Spleen (tissue), 11 donors: ENCODE measurements around the gene NKX1-1. TPM values are rescaled to one million over a fixed set of nuclear protein-coding genes. Genes with fewer than 3 reads are reported as not detected.

Experiments used
- DNase-seq: peaks from one replicate; pipeline ENCODE4 v3.0.0-alpha.2; 2020
- H3K27ac ChIP-seq, 8 donors: fragments of 200-600 bp; sonication (generic) in 7 of 8; 1 replicate in 4 of 8; 2 replicates in 4 of 8; pipeline versions ENCODE4 v1.5.0 to v1.8.0; 2016 to 2021; ENCODE audit warnings: inconsistent platforms in 4 of 8, mild to moderate bottlenecking in 4 of 8, moderate library complexity in 1 of 8
- H3K27me3 ChIP-seq, 7 donors: fragments of 200-600 bp; sonication (generic) in 6 of 7; replicated peaks in 1 of 7; 1 replicate in 4 of 7; 2 replicates in 3 of 7; pipeline versions ENCODE4 v1.5.0 to v1.8.0; 2016 to 2021; ENCODE audit warnings: inconsistent platforms in 3 of 7, mild to moderate bottlenecking in 1 of 7
- H3K36me3 ChIP-seq, 6 donors: fragments of 200-600 bp; sonication (generic) in 5 of 6; 1 replicate in 4 of 6; 2 replicates in 2 of 6; pipeline versions ENCODE4 v1.5.0 to v1.8.0; 2016 to 2021; ENCODE audit warnings: inconsistent platforms in 2 of 6
- H3K4me1 ChIP-seq, 6 donors: fragments of 200-600 bp; sonication (generic) in 5 of 6; 1 replicate in 3 of 6; 2 replicates in 3 of 6; pipeline versions ENCODE4 v1.5.0 to v1.8.0; 2016 to 2021; ENCODE audit warnings: inconsistent platforms in 3 of 6
- H3K4me3 ChIP-seq, 8 donors: fragments of 200-600 bp; sonication (generic) in 7 of 8; 1 replicate in 4 of 8; 2 replicates in 4 of 8; pipeline versions ENCODE4 v1.5.0 to v1.8.0; 2016 to 2021; ENCODE audit warnings: inconsistent platforms in 4 of 8, mild to moderate bottlenecking in 4 of 8, moderate library complexity in 2 of 8
- H3K9me3 ChIP-seq, 8 donors: fragments of 200-600 bp; sonication (generic) in 7 of 8; 1 replicate in 4 of 8; 2 replicates in 4 of 8; pipeline versions ENCODE4 v1.5.0 to v1.8.0; 2016 to 2021; ENCODE audit warnings: inconsistent platforms in 4 of 8
- CTCF ChIP-seq, 11 experiments: fragments of 200-600 bp in 7 of 11; fragments of 450-650 bp in 4 of 11; sonication (generic) in 4 of 11; IDR thresholded peaks in 8 of 11; conservative IDR thresholded peaks in 3 of 11; 1 replicate in 7 of 11; 2 replicates in 4 of 11; pipeline versions ENCODE4 v1.4.0 to v1.8.0; 2016 to 2021; ENCODE audit warnings: antibody characterized with exemption in 11 of 11, inconsistent platforms in 4 of 11, mild to moderate bottlenecking in 1 of 11
- POLR2A ChIP-seq, 3 donors: fragments of 450-650 bp; IDR thresholded peaks; one replicate each; pipeline ENCODE4 v1.5.1; 2017; ENCODE audit warnings: antibody characterized with exemption in 3 of 3, mild to moderate bottlenecking in 1 of 3
- POLR2AphosphoS5 ChIP-seq, 3 donors: sonication (generic); formaldehyde crosslinking; IDR thresholded peaks; one replicate each; pipeline ENCODE4 v1.5.1; 2017; ENCODE audit warnings: antibody characterized with exemption in 3 of 3
- WGBS, 5 donors: extraction: QIAGEN DNeasy Blood & Tissue Kit in 3 of 5; methylation state at CpG; one replicate each; pipeline versions ENCODE4 v1.1.5 to v1.1.7; 2013 to 2018; 5-methylcytosine and 5-hydroxymethylcytosine counted together
- intact Hi-C: fragments of 100-400 bp; cut with DNase I; formaldehyde crosslinking; loops from one replicate; pipeline ENCODE4 v1.15.0; 2023; ENCODE audit warnings: low total_unique reads
- polyA plus RNA-seq, 3 donors: library from polyadenylated mRNA; stranded (reverse); fragments of 200-250 nt; gene quantifications; one replicate each; pipeline ENCODE4 v1.2.1, GENCODE V29; 2013
- total RNA-seq, 7 donors: library from RNA; depleted of rRNA in 3 of 7; stranded (reverse); fragments of >200 nt in 3 of 7; fragmentation: NEBNext Ultra II Directional in 4 of 7; extraction: Animal tissue kit (Norgen Biotek cat#: 25700) in 4 of 7; gene quantifications; one replicate each; pipeline versions ENCODE4 v1.1.0 to v1.2.1, GENCODE V29; 2016 to 2021
- donor health status: healthy with polysubstance abuse.
- donor health status: DM: no; HTN: no; CAD: no; lungs with moderate emphysema.
- donor health status: DM: no; HTN: no; CAD: no.
- donor health status: Bipolar disorder and iron deficiency.
- donor health status: healthy.
- donor health status: DM: no; HTN: no; CAD: no.
- donor health status: DM: yes; HTN: yes; CAD: no.

Gene NKX1-1
- total and polyA plus RNA-seq, 10 donors: not detected

GRCh38 chr4:1369479-1370079 lies 36.7 kb downstream of the NKX1-1 start:
- DNase-seq: no peak
- H3K36me3 ChIP-seq: peaks cover 0 to 99% (median 34%) of the 10 kb centered on the region in 6 donors
- H3K27ac ChIP-seq: no peak overlapping the region
- no peaks in the 10 kb centered on the region for H3K27me3 ChIP-seq
- H3K9me3 ChIP-seq: no peaks in the 10 kb centered on the region
- WGBS, 5 donors: 93 to 95% (median 95%) methylated on average over 22 of the region's 22 CpGs
- no peaks in the 10 kb centered on the region for H3K4me1 ChIP-seq
- intact Hi-C loops: no loop called here
- TF ChIP-seq POLR2A (IDR thresholded peaks at IDR 0.05) (no peak), POLR2AphosphoS5 (IDR thresholded peaks at IDR 0.05) (no peak), CTCF (IDR thresholded peaks at IDR 0.05 in 8 of 11, conservative IDR thresholded peaks at IDR 0.05 in 3 of 11) (no peak)
- no peak overlapping the region for H3K4me3 ChIP-seq

GRCh38 chr4:1369091-1369450 lies 37.2 kb downstream of the NKX1-1 start:
- DNase-seq: peak; percentile 56
- Histone ChIP-seq H3K36me3 (peaks cover 0 to 98% (median 30%) of the 10 kb centered on the region in 6 donors), H3K9me3 (no peaks in the 10 kb centered on the region), H3K27ac (no peak overlapping the region), H3K4me1 (no peaks in the 10 kb centered on the region), H3K27me3 (no peaks in the 10 kb centered on the region), H3K4me3 (no peak overlapping the region)
- 83 to 95% (median 90%) methylated on average over 18 of the region's 18 CpGs for WGBS, 5 donors
- TF ChIP-seq POLR2AphosphoS5 (IDR thresholded peaks at IDR 0.05) (no peak), POLR2A (IDR thresholded peaks at IDR 0.05) (no peak), CTCF (IDR thresholded peaks at IDR 0.05 in 8 of 11, conservative IDR thresholded peaks at IDR 0.05 in 3 of 11) (no peak)
- intact Hi-C loops: no loop called here

GRCh38 chr4:1368421-1369090 lies 37.7 kb downstream of the NKX1-1 start:
- Histone ChIP-seq H3K27me3 (no peaks in the 10 kb centered on the region), H3K4me3 (no peak overlapping the region), H3K9me3 (no peaks in the 10 kb centered on the region), H3K27ac (no peak overlapping the region), H3K4me1 (no peaks in the 10 kb centered on the region), H3K36me3 (peaks cover 0 to 93% (median 27%) of the 10 kb centered on the region in 6 donors)
- TF ChIP-seq CTCF (IDR thresholded peaks at IDR 0.05 in 8 of 11, conservative IDR thresholded peaks at IDR 0.05 in 3 of 11) (no peak), POLR2A (IDR thresholded peaks at IDR 0.05) (no peak), POLR2AphosphoS5 (IDR thresholded peaks at IDR 0.05) (peak in 1 of 3 donors; percentile 17)
- intact Hi-C loops: no loop called here
- WGBS, 5 donors: 93 to 95% (median 94%) methylated on average over 13 to 24 of the region's 24 CpGs
- DNase-seq: peak; percentile 69

GRCh38 chr4:1367936-1368289 lies 38.3 kb downstream of the NKX1-1 start:
- intact Hi-C loops: no loop called here
- Histone ChIP-seq H3K27me3 (no peaks in the 10 kb centered on the region), H3K27ac (no peak overlapping the region), H3K4me1 (no peaks in the 10 kb centered on the region), H3K4me3 (no peak overlapping the region), H3K9me3 (no peaks in the 10 kb centered on the region), H3K36me3 (peaks cover 0 to 93% (median 24%) of the 10 kb centered on the region in 6 donors)
- WGBS, 5 donors: 88 to 97% (median 92%) methylated on average over 6 to 10 of the region's 10 CpGs
- TF ChIP-seq POLR2AphosphoS5 (IDR thresholded peaks at IDR 0.05) (no peak), POLR2A (IDR thresholded peaks at IDR 0.05) (no peak), CTCF (IDR thresholded peaks at IDR 0.05 in 8 of 11, conservative IDR thresholded peaks at IDR 0.05 in 3 of 11) (no peak)
- DNase-seq: peak; percentile 54
